HG02884 (cell line): ENCODE measurements around the gene RPP21.
"Not testable (repeated sequence)": the region's sequence is repeated elsewhere in the genome, so short reads cannot be mapped to it uniquely, and the experiment has no call there.

ENCODE experiments used
- ATAC-seq: cut with Tn5 transposase; IDR thresholded peaks from one replicate; pipeline ENCODE4 v1.9.1; 2021; ENCODE audit warnings: mild to moderate bottlenecking, moderate library complexity; ENCODE audit not compliant: unreplicated experiment

RPP21 gene

DNA sequence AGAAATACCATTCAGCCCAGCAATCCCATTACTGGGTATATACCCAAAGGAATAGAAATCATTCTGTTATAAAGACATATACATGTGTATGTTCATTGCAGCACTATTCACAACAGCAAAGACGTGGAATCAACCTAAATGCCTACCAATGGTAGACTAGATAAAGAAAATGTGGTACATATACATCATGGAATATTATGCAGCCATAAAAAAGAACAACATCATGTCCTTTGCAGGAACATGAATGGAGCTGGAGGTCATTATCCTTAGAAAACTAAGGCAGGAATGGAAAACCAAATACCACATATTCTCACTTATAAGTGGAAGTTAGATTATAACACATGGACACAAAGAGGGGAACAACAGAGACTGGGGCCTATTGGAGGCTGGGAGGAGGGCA lies 24.3 kb downstream of the RPP21 start:
- not testable (repeated sequence) for ATAC-seq

- ATAC-seq: no peak
Observed at GRCh38 chr6:30378290-30378937, 33.5 kb downstream of the RPP21 start.

GRCh38 chr6:30380464-30380863 lies 35.5 kb downstream of the RPP21 start:
- ATAC-seq: no peak

GRCh38 chr6:30386166-30386565 lies 41.2 kb downstream of the RPP21 start:
- ATAC-seq: no peak

- no peak for ATAC-seq
Observed at GRCh38 chr6:30391240-30391639, 46.3 kb downstream of the RPP21 start.

- no peak for ATAC-seq
Observed at GRCh38 chr6:30394139-30394538, 49.2 kb downstream of the RPP21 start.
